Measurements from ENCODE around the gene PMIS2.

PMIS2 gene

GRCh38 chr19:35585848-35586247, at the start of gene PMIS2:
TSS of gene PMIS2 (plus strand) at chr19:35586173. CDS start at chr19:35586260, 87 bp downstream.
- DNase-seq (ENCODE audit: low read depth, low spot score), result no peak

DNA sequence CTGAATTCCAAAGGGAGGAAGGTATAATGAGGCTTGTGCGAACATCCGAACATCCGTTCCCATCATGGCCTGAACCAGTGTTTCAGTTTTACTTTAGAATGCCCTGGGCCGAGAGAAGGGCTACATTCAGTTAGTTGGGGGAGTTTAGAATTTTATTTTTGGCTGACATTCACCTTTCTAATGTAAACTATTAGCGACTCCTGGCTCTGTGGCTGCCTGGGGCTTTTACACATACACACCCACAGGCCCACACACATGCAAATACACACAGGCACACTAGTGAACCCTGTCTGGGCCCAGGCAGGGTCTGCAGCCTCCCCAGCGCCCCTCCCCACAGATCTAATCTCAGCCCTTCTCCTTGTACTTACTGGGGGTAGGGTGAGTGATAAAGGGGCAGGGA, 46.7 kb upstream of the PMIS2 start:
- DNase-seq (ENCODE audit: low read depth, low spot score), result no peak

- no peak for DNase-seq (ENCODE audit: low read depth, low spot score)
These were observed 46.1 kb upstream of the PMIS2 start for GRCh38 chr19:35539850-35540249.

GRCh38 chr19:35540356-35540927, 45.5 kb upstream of the PMIS2 start:
- DNase-seq (ENCODE audit: low read depth, low spot score), result no peak

- DNase-seq (ENCODE audit: low read depth, low spot score), result no peak
These were observed 43.8 kb upstream of the PMIS2 start for GRCh38 chr19:35542209-35542608.

DNA sequence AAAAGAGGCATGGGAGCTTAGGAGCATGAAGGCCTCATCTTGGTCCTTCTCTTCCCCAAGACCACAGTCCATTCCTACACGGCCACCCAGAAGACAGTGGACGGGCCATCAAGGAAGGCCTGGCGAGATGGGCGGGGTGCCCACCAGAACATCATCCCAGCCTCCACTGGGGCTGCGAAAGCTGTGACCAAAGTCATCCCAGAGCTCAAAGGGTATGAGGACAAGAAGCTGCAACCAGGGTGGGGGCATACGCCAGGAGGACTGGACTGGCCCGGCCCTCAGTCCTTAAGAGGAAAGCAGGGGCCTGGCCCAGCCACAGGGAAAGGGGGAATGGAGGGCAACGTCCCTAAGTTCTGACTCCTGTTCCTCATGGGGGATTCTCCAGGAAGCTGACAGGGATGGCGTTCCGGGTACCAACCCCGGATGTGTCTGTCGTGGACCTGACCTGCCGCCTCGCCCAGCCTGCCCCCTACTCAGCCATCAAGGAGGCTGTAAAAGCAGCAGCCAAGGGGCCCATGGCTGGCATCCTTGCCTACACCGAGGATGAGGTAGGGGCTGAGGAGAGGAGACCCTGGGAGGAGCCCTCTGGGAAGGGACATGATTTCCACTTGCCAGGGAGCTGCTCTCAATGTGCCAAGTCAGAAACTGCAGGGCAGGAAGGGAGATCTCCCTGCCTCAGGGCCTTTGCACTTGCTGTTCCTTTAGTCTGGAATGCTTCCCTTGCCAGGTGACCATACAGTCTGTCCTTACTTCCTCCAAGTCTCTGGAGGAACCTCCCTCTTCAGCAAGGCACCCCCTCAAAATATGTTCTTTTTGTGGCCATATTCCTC, 42.5 kb upstream of the PMIS2 start:
- no peak for DNase-seq (ENCODE audit: low read depth, low spot score)

DNA sequence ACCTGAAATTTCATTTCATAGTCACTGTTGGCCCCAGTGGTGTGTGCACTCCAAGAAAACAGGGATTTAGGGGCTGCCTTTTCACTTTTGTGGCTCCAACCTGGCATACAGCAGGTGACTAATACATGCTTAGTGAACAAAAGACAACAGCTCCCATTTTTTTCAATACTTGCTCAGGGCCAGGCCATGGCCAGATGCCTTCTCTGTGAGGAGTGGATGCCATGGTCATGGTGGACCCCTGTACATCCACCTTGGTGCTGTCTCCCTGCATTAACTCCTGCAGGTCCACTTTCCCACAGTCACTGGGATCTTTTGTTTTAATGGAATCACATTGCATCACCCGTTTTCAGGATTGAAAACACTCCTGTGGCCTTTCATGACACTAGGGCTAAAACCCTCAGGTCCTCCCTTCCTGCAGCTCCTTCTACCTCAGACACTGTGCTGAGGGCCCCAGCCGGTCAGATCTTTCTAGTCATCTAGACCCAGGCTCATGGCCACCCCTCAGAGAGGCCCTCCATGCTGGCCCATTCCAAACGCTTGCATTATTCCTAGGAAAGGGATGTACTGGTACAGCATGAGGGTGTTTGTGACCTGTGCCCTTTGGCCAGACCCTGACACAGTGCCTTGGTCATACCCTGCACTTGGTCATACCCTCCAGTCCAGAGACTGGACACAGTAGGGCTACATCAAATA, 41.7 kb upstream of the PMIS2 start:
- no peak for DNase-seq (ENCODE audit: low read depth, low spot score)

GRCh38 chr19:35545001-35545854, 40.7 kb upstream of the PMIS2 start, which contains the start of gene TMEM147:
TSS of gene TMEM147 (plus strand) at chr19:35545626. CDS start at chr19:35545740, 114 bp downstream.
- DNase-seq (ENCODE audit: low read depth, low spot score), result peak; percentile 59

GRCh38 chr19:35545855-35546381, 40.1 kb upstream of the PMIS2 start:
- DNase-seq (ENCODE audit: low read depth, low spot score), result peak; percentile 32

GRCh38 chr19:35546532-35546931, 39.4 kb upstream of the PMIS2 start:
- no peak for DNase-seq (ENCODE audit: low read depth, low spot score)

DNA sequence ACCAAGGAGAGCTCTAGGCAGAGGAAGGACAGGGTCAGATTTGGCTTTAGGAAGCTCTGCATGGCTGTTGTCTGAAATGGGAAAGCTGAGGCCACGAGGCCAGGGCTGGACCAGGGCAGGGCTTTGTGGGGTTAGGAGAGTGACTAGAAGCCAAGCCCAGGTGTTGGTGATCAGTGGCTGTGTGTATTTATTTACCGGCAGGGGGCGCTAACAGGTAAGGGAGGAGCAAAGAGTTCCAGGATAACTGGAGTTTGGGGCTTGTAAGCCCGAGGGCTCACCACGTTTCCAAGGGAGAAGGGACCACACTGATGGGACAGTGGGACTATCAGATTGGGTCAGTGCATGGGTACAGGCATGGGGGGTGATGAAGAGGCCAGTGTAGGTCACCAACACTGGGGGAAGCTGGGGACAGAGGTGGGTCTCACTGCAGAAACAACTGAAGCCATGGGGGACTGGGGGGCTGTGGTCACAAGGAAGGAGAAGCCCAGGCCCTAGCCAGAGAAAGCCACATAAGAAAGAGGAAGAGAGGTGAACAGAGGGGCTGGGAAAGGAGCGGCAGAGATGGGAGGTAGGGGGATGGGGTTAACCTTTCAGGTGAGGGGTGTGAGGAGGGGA, 36.7 kb upstream of the PMIS2 start:
- DNase-seq (ENCODE audit: low read depth, low spot score), result peak; percentile 49

DNA sequence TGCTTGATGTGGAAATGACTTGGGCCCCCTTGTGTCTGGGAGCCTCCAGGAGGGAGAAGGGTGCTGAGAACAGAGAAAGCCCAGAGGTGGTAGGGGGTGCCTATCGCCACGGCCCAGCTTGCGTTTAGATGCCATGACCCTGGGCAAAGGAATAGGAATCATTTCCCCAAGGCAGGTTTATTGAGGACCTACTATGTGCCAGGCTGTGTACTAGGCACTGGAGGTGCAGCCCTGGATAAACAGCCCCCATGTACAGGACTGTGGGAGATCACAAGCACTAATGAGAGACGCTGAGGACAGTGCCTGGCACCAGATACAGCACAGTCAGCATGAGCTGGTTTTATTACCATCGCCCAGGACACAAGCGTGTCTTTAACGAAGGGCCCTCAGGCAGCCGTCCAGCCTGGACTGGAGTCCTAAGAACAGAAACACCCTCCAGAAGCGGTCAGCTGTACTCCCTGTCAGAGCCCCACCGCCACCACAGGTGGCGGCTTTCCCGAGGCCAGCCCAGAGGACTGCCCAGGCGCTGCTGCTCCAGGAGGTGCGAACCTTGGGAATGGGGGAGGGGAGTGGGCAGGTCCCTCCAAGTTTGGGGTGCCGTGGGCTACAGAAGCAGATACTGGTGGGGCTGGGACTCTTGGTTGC, 36.0 kb upstream of the PMIS2 start:
- no peak for DNase-seq (ENCODE audit: low read depth, low spot score)

DNA sequence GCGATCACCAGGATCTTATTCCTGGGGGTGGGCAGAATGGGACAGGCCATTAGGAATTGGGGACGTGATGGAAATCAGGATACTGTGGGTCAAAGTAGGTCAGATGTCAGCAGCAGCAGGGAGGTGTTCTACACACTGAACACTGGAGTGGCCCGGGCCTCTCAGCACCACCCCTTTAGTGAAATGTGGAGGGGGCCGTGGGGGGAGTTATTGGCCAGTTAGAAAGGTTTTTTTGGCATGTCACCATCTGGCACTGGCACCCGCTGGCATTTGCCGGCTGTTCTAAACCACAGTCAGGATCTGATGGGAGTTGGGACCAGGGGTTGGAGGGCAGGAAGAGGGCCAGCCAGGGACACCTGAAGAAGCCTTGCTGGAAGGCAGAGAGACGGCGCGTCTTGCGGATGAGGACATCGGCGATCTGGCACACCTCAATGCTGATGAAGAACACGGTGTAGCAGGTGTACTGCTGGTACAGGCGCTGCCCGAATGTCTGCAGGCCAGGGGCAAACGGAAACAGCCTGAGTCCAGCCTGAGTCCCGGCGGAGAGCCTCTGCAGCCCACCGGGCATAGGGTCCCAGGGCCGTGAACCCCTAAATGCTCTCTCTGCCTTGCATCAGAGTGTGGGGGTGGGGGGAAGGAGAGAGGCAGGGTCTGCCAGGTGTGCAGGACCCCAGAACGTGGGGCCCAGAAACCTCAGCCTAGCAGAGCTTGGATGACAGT, 34.7 kb upstream of the PMIS2 start:
- DNase-seq (ENCODE audit: low read depth, low spot score), result no peak

DNA sequence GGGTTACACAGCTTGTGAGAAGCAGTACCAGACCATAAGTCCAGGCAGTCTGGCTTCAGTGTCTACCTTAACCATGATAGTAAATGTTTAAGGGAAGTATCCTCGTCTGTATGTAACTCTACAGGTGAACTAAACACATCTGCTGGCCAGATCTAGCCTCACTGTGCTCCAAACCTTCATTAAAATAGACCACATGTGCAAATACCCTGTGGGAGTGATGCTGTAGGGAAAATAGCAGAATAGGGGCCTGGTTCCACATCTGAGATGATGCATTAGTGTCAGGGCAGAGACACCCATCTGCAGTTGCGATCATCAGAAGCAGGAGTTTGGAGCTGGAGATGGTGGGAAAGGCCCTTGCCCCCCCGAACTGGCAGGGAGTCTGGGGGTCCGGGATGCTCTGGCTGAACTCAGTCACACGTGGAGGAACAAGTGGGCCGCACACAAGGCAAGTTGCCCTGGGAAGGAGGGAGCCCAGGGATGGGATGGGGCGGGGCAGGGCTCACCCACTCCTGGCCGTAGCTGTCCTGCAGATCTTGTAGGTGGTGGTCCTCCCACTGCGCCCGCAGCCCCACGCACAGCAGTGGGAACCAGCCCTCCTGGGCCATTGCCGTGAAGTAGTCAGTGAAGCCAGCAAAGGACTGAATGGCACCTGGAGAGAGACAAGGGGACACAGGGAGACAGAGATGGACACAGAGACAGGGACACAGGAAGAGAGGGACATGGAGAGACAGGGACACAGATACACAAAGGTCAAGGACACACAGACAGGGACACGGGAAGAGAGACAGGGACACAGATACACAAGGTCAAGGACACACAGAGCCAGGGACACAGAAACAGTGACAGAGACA, 33.2 kb upstream of the PMIS2 start:
- DNase-seq (ENCODE audit: low read depth, low spot score), result no peak

DNA sequence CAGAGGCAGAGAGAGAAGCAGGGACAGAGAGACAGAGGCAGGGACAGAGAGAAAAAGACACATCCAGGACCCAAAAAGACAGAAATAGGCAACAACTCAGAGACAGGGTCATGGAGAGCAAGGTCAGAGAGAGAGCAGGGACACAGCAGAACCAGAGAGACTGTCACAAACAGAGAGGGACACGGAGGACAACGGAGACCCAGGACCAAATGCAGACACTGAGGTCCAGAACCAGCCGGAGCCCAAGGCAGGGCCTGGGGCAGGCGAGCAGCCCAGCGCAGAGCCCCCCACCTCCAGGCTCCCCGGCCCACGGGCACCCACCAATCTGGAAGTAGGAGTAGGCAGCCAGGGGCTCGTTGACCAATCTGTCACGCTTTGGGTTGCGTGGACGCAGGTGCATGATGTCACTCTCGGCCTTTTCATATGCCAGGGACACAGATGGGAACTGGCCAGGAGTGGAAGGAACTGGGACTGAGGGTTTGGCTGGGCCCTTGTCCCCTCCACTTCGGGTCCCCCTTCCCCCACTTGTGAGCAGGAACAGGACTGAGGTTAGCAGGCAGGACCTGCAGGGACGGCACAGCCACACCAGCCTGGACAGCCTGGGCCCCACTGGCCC, 32.5 kb upstream of the PMIS2 start:
- DNase-seq (ENCODE audit: low read depth, low spot score), result no peak

DNA sequence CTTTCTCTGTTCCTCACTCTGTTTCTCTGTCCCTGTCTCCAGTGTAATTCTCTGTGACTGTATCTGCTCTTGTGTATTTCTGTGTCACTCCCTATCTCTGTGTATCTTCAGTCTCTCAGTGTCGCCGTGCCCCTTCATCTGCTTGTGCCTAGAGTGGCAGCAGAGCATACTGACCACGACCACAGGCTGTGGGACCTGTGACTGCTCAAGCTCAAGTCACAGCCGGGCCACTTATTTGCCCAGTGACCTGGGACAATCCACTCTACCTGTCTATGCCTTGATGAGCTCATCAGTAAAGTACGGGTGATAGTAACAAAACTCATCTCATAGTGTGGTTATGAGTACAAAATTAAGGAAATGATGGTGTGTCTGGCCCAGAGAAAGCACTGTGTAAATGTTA, 31.9 kb upstream of the PMIS2 start:
- DNase-seq (ENCODE audit: low read depth, low spot score), result no peak

GRCh38 chr19:35555301-35556005, 30.5 kb upstream of the PMIS2 start:
- no peak for DNase-seq (ENCODE audit: low read depth, low spot score)

Data from activated CD4-positive, CD25-positive, alpha-beta regulatory T cell treated with anti-CD3 and anti-CD28 coated beads, Interleukin-2, amount 50 U/mL, for 16 hours (primary cell).